Immature natural killer cell (primary cell): ENCODE results near the gene LMF1. TPM values are rescaled to one million over a fixed set of nuclear protein-coding genes. Genes with fewer than 3 reads are reported as not detected.

Experiments
- DNase-seq, 3 donors: peaks; one replicate each; pipeline ENCODE4 v3.0.0; 2022; ENCODE audit warnings: mixed read lengths in 1 of 3
- H3K27ac Mint-ChIP-seq, 6 donors: one replicate each; pipeline ENCODE4 v1.8.0; 2020; ENCODE audit warnings: mixed read lengths in 6 of 6, mild to moderate bottlenecking in 5 of 6, inconsistent platforms in 4 of 6, moderate library complexity in 3 of 6
- H3K27me3 Mint-ChIP-seq, 3 donors: one replicate each; pipeline ENCODE4 v1.8.0; 2020 to 2021; ENCODE audit warnings: low read depth in 3 of 3, mild to moderate bottlenecking in 3 of 3, mixed read lengths in 3 of 3, moderate library complexity in 3 of 3, inconsistent platforms in 1 of 3
- H3K36me3 Mint-ChIP-seq, 3 donors: one replicate each; pipeline ENCODE4 v1.8.0; 2020; ENCODE audit warnings: mixed read lengths in 3 of 3, inconsistent platforms in 2 of 3, mild to moderate bottlenecking in 2 of 3
- H3K4me1 Mint-ChIP-seq, 2 donors: one replicate each; pipeline ENCODE4 v1.8.0; 2020; ENCODE audit warnings: inconsistent platforms in 2 of 2, mild to moderate bottlenecking in 2 of 2, mixed read lengths in 2 of 2, moderate library complexity in 1 of 2
- H3K4me3 Mint-ChIP-seq, 5 donors: one replicate each; pipeline ENCODE4 v1.8.0; 2020; ENCODE audit warnings: mild to moderate bottlenecking in 5 of 5, mixed read lengths in 5 of 5, inconsistent platforms in 3 of 5, moderate library complexity in 3 of 5
- H3K9me3 Mint-ChIP-seq, 6 donors: one replicate each; pipeline ENCODE4 v1.8.0; 2020; ENCODE audit warnings: mild to moderate bottlenecking in 6 of 6, mixed read lengths in 6 of 6, inconsistent platforms in 4 of 6, moderate library complexity in 3 of 6
- polyA plus RNA-seq, 3 donors: library from polyadenylated mRNA; unstranded; fragments of 300-500 nt; fragmentation: Illumina TruSeq; gene quantifications; one replicate each; pipeline ENCODE4 v1.2.3, GENCODE V29; 2021

Gene LMF1
- polyA plus RNA-seq, 3 donors from 2014 or later: 12.2 to 15.5 (median 12.6) TPM

GRCh38 chr16:977081-977701, 6.4 kb upstream of the LMF1 start:
- no peak for DNase-seq
- no peaks in the 10 kb centered on the region for H3K4me1 Mint-ChIP-seq
- H3K4me3 Mint-ChIP-seq: no peak overlapping the region
- peaks cover 5 to 11% (median 6%) of the 10 kb centered on the region in 3 donors for H3K27me3 Mint-ChIP-seq
- peaks cover 0 to 1% (median 0%) of the 10 kb centered on the region in 6 donors for H3K9me3 Mint-ChIP-seq
- H3K27ac Mint-ChIP-seq: no peak overlapping the region
- H3K36me3 Mint-ChIP-seq: no peaks in the 10 kb centered on the region

DNA sequence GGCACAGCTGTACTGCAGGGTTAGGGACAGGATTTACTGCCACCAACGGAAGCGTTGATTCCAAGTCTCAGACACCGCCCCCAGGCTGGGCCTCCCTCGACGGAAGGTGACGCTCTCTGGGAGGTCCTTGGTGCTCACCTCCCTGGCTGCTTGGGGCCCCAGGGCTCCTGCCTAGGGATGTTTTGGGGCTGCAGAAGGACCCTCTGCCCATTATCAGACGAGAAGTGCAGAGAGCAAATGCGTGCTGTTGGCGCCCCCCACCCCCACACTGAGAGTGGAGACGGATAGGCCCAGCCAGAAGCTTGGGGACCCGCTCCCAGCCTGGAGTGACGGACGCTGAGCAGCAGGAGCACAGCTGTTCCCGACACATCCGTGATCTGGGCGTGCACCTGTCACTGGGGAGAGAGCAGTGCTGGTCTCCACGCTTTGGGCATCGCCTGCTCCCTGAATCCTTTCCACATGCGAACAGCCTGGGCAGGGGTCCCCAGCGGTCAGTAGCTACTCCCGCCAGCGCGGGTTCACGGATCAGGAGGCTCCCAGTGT, 5.7 kb upstream of the LMF1 start:
- Mint-ChIP-seq H3K9me3 (peaks cover 0 to 1% (median 0%) of the 10 kb centered on the region in 6 donors), H3K4me1 (peaks cover 0 to 4% of the 10 kb centered on the region in 2 donors), H3K36me3 (no peaks in the 10 kb centered on the region), H3K4me3 (no peak overlapping the region), H3K27me3 (peaks cover 5 to 11% (median 6%) of the 10 kb centered on the region in 3 donors), H3K27ac (no peak overlapping the region)
- DNase-seq: no peak

DNA sequence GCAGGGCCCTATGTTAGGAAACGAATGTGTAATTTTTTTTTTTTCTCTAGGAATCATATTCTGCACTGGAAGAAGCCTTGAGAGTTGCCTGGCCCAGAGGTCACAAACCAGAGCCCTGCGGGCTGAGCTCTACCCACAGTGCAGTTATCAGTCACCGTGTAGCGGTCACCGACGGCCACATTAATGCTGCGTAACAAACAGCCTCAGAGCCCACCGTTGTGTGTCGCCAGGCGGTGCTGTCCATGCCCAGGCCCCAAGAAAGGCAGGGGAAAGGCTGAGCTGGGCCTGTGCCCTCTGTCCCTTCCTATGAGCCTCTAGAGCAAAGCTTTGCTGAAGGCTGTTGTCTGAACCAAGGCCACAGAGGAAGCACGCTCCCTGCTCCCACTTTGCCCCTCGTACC, 4.5 kb upstream of the LMF1 start:
- no peaks in the 10 kb centered on the region for H3K36me3 Mint-ChIP-seq
- H3K27ac Mint-ChIP-seq: no peak overlapping the region
- no peak overlapping the region for H3K4me3 Mint-ChIP-seq
- H3K4me1 Mint-ChIP-seq: peaks cover 0 to 4% of the 10 kb centered on the region in 2 donors
- no peaks in the 10 kb centered on the region for H3K9me3 Mint-ChIP-seq
- peaks cover 2 to 5% (median 3%) of the 10 kb centered on the region in 3 donors for H3K27me3 Mint-ChIP-seq
- DNase-seq: no peak

DNA sequence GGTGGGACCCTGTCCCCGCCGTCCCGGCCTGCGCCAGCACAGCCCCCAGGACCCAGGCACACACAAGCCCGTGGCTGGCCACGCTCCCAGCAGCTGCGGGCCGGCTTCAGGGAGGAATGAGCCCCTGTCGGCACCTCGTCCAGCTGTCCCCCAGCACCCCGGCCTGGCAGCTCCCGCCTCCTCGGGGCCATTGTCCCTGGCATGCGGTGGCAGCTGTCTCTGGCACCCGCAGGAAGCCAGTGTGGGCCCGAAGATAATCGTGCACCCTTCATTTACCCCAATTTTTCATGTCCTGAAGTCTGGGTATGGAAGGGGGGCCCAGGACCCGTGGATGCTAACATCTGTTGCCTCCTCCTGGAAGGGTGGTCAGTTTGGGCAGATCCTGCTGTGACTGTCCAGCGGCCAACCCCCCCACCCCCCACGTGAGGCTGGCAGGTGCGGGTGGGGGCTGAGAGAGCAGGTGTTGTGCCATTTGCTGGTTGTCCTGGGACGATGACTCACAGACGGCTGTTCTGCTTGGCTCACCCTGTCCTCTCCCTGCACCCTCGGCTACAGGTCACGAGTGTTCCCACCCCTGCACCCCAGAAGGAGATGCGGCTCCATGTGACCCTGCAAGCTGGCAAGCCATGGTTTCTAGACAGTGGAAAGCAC, 4.0 kb upstream of the LMF1 start:
- Mint-ChIP-seq H3K27me3 (peaks cover 2 to 5% (median 3%) of the 10 kb centered on the region in 3 donors), H3K27ac (no peak overlapping the region), H3K9me3 (no peaks in the 10 kb centered on the region), H3K36me3 (no peaks in the 10 kb centered on the region), H3K4me1 (peaks cover 0 to 4% of the 10 kb centered on the region in 2 donors), H3K4me3 (no peak overlapping the region)
- no peak for DNase-seq

- H3K36me3 Mint-ChIP-seq: no peaks in the 10 kb centered on the region
- H3K27ac Mint-ChIP-seq: no peak overlapping the region
- peaks cover 2 to 3% (median 3%) of the 10 kb centered on the region in 3 donors for H3K27me3 Mint-ChIP-seq
- H3K9me3 Mint-ChIP-seq: no peaks in the 10 kb centered on the region
- no peak for DNase-seq
- H3K4me1 Mint-ChIP-seq: peaks cover 4 to 7% of the 10 kb centered on the region in 2 donors
- H3K4me3 Mint-ChIP-seq: no peak overlapping the region
Observed at GRCh38 chr16:974001-974601, 3.3 kb upstream of the LMF1 start.

DNA sequence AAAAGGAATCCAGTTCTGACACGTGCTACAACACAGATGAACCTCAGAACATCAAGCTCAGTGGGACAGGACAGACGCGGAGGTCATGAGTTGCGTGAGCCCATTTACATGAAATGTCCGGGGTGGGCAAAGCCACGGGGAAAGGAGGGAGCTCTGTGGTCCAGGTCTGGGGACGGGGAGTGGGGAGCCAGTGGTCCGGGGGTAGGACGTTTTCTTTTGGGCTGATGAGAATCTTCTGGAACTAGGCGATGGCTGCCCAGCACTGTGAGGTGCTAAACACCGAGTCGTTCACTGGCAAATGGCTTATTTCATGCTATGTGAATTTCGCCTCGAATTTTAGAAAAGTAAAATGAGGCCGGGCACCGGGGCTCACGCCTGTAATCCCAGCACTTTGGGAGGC, 2.6 kb upstream of the LMF1 start:
- no peak overlapping the region for H3K27ac Mint-ChIP-seq
- no peak for DNase-seq
- H3K36me3 Mint-ChIP-seq: no peaks in the 10 kb centered on the region
- H3K4me1 Mint-ChIP-seq: peaks cover 11% of the 10 kb centered on the region in 2 donors
- H3K9me3 Mint-ChIP-seq: no peaks in the 10 kb centered on the region
- H3K27me3 Mint-ChIP-seq: peaks cover 0 to 2% (median 0%) of the 10 kb centered on the region in 3 donors
- H3K4me3 Mint-ChIP-seq: no peak overlapping the region

GRCh38 chr16:972316-973002, 1.7 kb upstream of the LMF1 start:
- H3K36me3 Mint-ChIP-seq: no peaks in the 10 kb centered on the region
- peak overlapping the region in 1 of 6 donors; percentile 73 for H3K27ac Mint-ChIP-seq
- H3K4me1 Mint-ChIP-seq: peaks cover 12 to 17% of the 10 kb centered on the region in 2 donors
- H3K27me3 Mint-ChIP-seq: peaks cover 0 to 2% (median 0%) of the 10 kb centered on the region in 3 donors
- no peak for DNase-seq
- H3K4me3 Mint-ChIP-seq: no peak overlapping the region
- no peaks in the 10 kb centered on the region for H3K9me3 Mint-ChIP-seq

GRCh38 chr16:971981-972315, 1.2 kb upstream of the LMF1 start:
- H3K36me3 Mint-ChIP-seq: no peaks in the 10 kb centered on the region
- peaks cover 12 to 17% of the 10 kb centered on the region in 2 donors for H3K4me1 Mint-ChIP-seq
- peak overlapping the region in 4 of 6 donors; percentile 21 to 76 (median 72) for H3K27ac Mint-ChIP-seq

GRCh38 chr16:971582-971905, 760 bp upstream of the LMF1 start:
- Mint-ChIP-seq H3K4me3 (peak overlapping the region; percentile 61 to 77 (median 73)), H3K27ac (peak overlapping the region in 4 of 6 donors; percentile 15 to 73 (median 46)), H3K4me1 (peaks cover 12 to 17% of the 10 kb centered on the region in 2 donors)

More at GRCh38 chr16:971981-972315, 1.2 kb upstream of the LMF1 start:
- H3K27me3 Mint-ChIP-seq: no peaks in the 10 kb centered on the region
- peak overlapping the region; percentile 61 to 77 (median 73) for H3K4me3 Mint-ChIP-seq
- no peak for DNase-seq
- no peaks in the 10 kb centered on the region for H3K9me3 Mint-ChIP-seq

GRCh38 chr16:970386-970765, 408 bp downstream of the LMF1 start:
- DNase-seq: no peak
- Mint-ChIP-seq H3K27me3 (peaks cover 0 to 3% (median 0%) of the 10 kb centered on the region in 3 donors), H3K4me3 (peak overlapping the region in 4 of 5 donors; percentile 38 to 82 (median 76)), H3K9me3 (no peaks in the 10 kb centered on the region), H3K4me1 (peaks cover 13 to 23% of the 10 kb centered on the region in 2 donors), H3K27ac (peak overlapping the region in 2 of 6 donors; percentile 28 to 45), H3K36me3 (peaks cover 3 to 5% (median 4%) of the 10 kb centered on the region in 3 donors)

More at GRCh38 chr16:971582-971905, 760 bp upstream of the LMF1 start:
- H3K27me3 Mint-ChIP-seq: peaks cover 0 to 3% (median 0%) of the 10 kb centered on the region in 3 donors
- DNase-seq: no peak
- H3K36me3 Mint-ChIP-seq: no peaks in the 10 kb centered on the region
- no peaks in the 10 kb centered on the region for H3K9me3 Mint-ChIP-seq

- DNase-seq: no peak
- no peak overlapping the region for H3K27ac Mint-ChIP-seq
- H3K4me1 Mint-ChIP-seq: peaks cover 13 to 23% of the 10 kb centered on the region in 2 donors
- peaks cover 4 to 9% (median 6%) of the 10 kb centered on the region in 3 donors for H3K36me3 Mint-ChIP-seq
- peaks cover 0 to 5% (median 0%) of the 10 kb centered on the region in 3 donors for H3K27me3 Mint-ChIP-seq
- H3K4me3 Mint-ChIP-seq: peak overlapping the region; percentile 63 to 79 (median 72)
- H3K9me3 Mint-ChIP-seq: no peaks in the 10 kb centered on the region
Observed at GRCh38 chr16:969508-970385, 1.0 kb downstream of the LMF1 start.

GRCh38 chr16:968620-969019, 2.2 kb downstream of the LMF1 start:
- Mint-ChIP-seq H3K27ac (no peak overlapping the region), H3K4me3 (peak overlapping the region; percentile 51 to 74 (median 62)), H3K27me3 (peaks cover 0 to 5% (median 0%) of the 10 kb centered on the region in 3 donors), H3K4me1 (peaks cover 19 to 32% of the 10 kb centered on the region in 2 donors), H3K9me3 (no peaks in the 10 kb centered on the region), H3K36me3 (peaks cover 4 to 9% (median 6%) of the 10 kb centered on the region in 3 donors)
- DNase-seq: no peak
